Astrocyte (in vitro differentiated cells and primary cell): ENCODE measurements around the gene MEPE.

Experiments
- CTCF ChIP-seq: IDR thresholded peaks from 2 replicates; pipeline ENCODE4 v1.5.1; 2011; ENCODE audit warnings: low read depth, mild to moderate bottlenecking, inconsistent platforms, low read length, moderate library complexity; ENCODE audit not compliant: insufficient read depth
- EZH2 ChIP-seq: IDR thresholded peaks from 2 replicates; pipeline ENCODE4 v1.6.1; 2012; ENCODE audit warnings: mild to moderate bottlenecking, low read length, inconsistent platforms; ENCODE audit not compliant: insufficient read depth

GRCh38 chr4:87804871-87805270 is 27.9 kb upstream of the MEPE start:
- no peak for TF ChIP-seq CTCF
- TF ChIP-seq EZH2, result no peak
